ENCODE results near the gene RNF123.

DNA sequence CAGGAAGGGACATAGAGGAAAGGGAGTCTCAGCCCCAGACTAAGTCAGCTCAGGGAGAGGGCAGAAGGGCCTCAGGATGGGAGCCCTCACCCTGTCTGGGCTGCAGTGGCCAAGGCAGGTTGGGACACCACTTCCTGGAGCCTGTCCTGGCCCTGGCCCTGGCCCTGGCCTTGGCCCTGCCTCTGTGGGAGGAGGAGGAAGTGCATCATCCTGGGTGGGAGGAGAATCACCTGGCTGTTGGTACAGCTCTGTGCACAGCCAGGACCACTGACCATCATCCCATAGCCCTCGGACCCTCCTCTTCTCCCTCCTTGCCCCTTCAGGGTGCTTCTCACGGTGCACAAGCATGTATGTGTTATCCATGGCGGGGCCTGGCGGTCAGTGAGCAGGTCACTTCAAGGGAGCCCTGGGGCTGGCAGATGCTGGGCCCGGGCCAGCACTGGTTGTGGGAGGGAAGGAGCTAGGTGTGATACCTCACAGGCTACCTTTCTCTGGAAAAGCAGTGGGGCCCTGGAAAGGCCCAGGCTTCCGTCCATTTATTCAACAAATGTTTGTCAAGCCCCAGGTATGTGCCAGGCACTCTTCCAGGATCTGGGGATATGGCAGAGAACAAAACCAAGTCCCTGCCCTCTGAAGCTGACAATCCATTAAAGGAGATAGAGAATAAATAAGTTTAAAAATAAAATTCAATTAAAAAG, 23.4 kb upstream of the RNF123 start:
- TF ChIP-seq, protein P1, sequence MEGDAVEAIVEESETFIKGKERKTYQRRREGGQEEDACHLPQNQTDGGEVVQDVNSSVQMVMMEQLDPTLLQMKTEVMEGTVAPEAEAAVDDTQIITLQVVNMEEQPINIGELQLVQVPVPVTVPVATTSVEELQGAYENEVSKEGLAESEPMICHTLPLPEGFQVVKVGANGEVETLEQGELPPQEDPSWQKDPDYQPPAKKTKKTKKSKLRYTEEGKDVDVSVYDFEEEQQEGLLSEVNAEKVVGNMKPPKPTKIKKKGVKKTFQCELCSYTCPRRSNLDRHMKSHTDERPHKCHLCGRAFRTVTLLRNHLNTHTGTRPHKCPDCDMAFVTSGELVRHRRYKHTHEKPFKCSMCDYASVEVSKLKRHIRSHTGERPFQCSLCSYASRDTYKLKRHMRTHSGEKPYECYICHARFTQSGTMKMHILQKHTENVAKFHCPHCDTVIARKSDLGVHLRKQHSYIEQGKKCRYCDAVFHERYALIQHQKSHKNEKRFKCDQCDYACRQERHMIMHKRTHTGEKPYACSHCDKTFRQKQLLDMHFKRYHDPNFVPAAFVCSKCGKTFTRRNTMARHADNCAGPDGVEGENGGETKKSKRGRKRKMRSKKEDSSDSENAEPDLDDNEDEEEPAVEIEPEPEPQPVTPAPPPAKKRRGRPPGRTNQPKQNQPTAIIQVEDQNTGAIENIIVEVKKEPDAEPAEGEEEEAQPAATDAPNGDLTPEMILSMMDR (IDR thresholded peaks at IDR 0.05; ENCODE audit: extremely low read depth in 1 of 2, insufficient read depth in 1 of 2, low read depth in 1 of 2, low read length in 2 of 2), result no peak
- TF ChIP-seq POLR2A (IDR thresholded peaks at IDR 0.05; ENCODE audit: low read depth, low read length), result no peak
- no peak for TF ChIP-seq EZH2 (IDR thresholded peaks at IDR 0.05; ENCODE audit: borderline replicate concordance, low read depth, low read length, severe bottlenecking)
- no peak for TF ChIP-seq FOS (IDR thresholded peaks at IDR 0.05; ENCODE audit: borderline replicate concordance, insufficient read depth, low read length)
- no peak for TF ChIP-seq MAX (IDR thresholded peaks at IDR 0.05; ENCODE audit: insufficient read depth, insufficient read length)
